HG02759 (cell line): ENCODE measurements around the gene IDNK.

Experiments used
- ATAC-seq: cut with Tn5 transposase; IDR thresholded peaks from one replicate; pipeline ENCODE4 v1.9.1; 2021; ENCODE audit warnings: mild to moderate bottlenecking, moderate library complexity; ENCODE audit not compliant: unreplicated experiment

The IDNK gene

GRCh38 chr9:83633255-83633654, 10.3 kb downstream of the IDNK start:
- peak; percentile 54 for ATAC-seq

GRCh38 chr9:83633676-83634075, 10.7 kb downstream of the IDNK start:
- no peak for ATAC-seq

GRCh38 chr9:83636813-83637212, 13.9 kb downstream of the IDNK start:
- ATAC-seq = no peak

- ATAC-seq = no peak
These were observed 14.4 kb downstream of the IDNK start for GRCh38 chr9:83637389-83637788.

GRCh38 chr9:83639266-83639665, 16.3 kb downstream of the IDNK start:
- no peak for ATAC-seq

GRCh38 chr9:83642793-83643192, 19.9 kb downstream of the IDNK start:
- no peak for ATAC-seq

GRCh38 chr9:83646500-83647239, 23.7 kb downstream of the IDNK start:
- no peak for ATAC-seq

- peak; percentile 61 for ATAC-seq
These were observed 26.1 kb downstream of the IDNK start for GRCh38 chr9:83649080-83649479.

GRCh38 chr9:83649515-83649914, 26.6 kb downstream of the IDNK start:
- no peak for ATAC-seq

GRCh38 chr9:83651558-83651957, 28.6 kb downstream of the IDNK start:
- no peak for ATAC-seq

- no peak for ATAC-seq
These were observed 29.5 kb downstream of the IDNK start for GRCh38 chr9:83652433-83652832.

- ATAC-seq = no peak
These were observed 32.5 kb downstream of the IDNK start for GRCh38 chr9:83655433-83655832.

- ATAC-seq = no peak
These were observed 33.2 kb downstream of the IDNK start for GRCh38 chr9:83656032-83656680.

- ATAC-seq = no peak
These were observed 34.0 kb downstream of the IDNK start for GRCh38 chr9:83656952-83657351.

GRCh38 chr9:83662933-83663332, 40.0 kb downstream of the IDNK start:
- no peak for ATAC-seq

- peak; percentile 73 for ATAC-seq
These were observed 42.7 kb downstream of the IDNK start for GRCh38 chr9:83665580-83666200.

GRCh38 chr9:83669067-83669466, 46.1 kb downstream of the IDNK start:
- ATAC-seq = no peak

- no peak for ATAC-seq
These were observed 47.4 kb downstream of the IDNK start for GRCh38 chr9:83670381-83670780.

GRCh38 chr9:83671451-83671850, 48.5 kb downstream of the IDNK start:
- ATAC-seq = no peak

- no peak for ATAC-seq
These were observed 52.5 kb downstream of the IDNK start for GRCh38 chr9:83675466-83675865.

- no peak for ATAC-seq
These were observed 54.7 kb downstream of the IDNK start for GRCh38 chr9:83677596-83677995.

GRCh38 chr9:83680233-83680632, 57.3 kb downstream of the IDNK start:
- ATAC-seq = no peak
